H1 (cell line): ENCODE data around the gene ATP1A3. TPM values are rescaled to one million over a fixed set of nuclear protein-coding genes. Genes with fewer than 3 reads are reported as not detected.

Experiments
- CTCF ChIA-PET: fragments of 300-600 bp; sonication (Branson Sonifier 250); formaldehyde crosslinking; loops from one replicate; lab custom pipeline; 2021; ENCODE audit not compliant: partially characterized antibody; lab: Charles Lee
- POLR2A ChIA-PET: fragments of 300-600 bp; sonication (Branson Sonifier 250); formaldehyde crosslinking; loops from one replicate; lab custom pipeline; 2021; ENCODE audit warnings: inconsistent platforms; ENCODE audit not compliant: partially characterized antibody; lab: Charles Lee
- DNase-seq, 2 experiments: peaks; one replicate each; pipeline versions ENCODE4 v3.0.0 to v3.0.0-alpha.2; 2010 to 2022; ENCODE audit warnings: low spot score in 2 of 2, low read depth in 1 of 2, mixed read lengths in 1 of 2
- FAIRE-seq: peaks from 2 replicates; lab custom pipeline; 2011; peaks lifted over from hg19 to GRCh38; lab: Jason Lieb, UNC
- H2AFZ ChIP-seq: 2 replicates; pipeline ENCODE4 v1.8.1; 2012; ENCODE audit warnings: low read length, inconsistent platforms
- H2AK5ac ChIP-seq: 2 replicates; pipeline ENCODE4 v1.6.1; 2013; ENCODE audit warnings: low read depth, low read length
- H2BK120ac ChIP-seq: replicated peaks from 2 replicates; pipeline ENCODE3; 2013; ENCODE audit warnings: low read depth, low read length, inconsistent platforms
- H2BK12ac ChIP-seq: 2 replicates; pipeline ENCODE4 v1.6.1; 2013; ENCODE audit warnings: low read depth, low read length
- H2BK15ac ChIP-seq: 2 replicates; pipeline ENCODE4 v1.6.1; 2013; ENCODE audit warnings: low read length
- H2BK20ac ChIP-seq: 2 replicates; pipeline ENCODE4 v1.6.1; 2013; ENCODE audit warnings: low read length
- H2BK5ac ChIP-seq: 2 replicates; pipeline ENCODE4 v1.6.1; 2013; ENCODE audit warnings: low read depth, low read length
- H3K14ac ChIP-seq: 2 replicates; pipeline ENCODE4 v1.6.1; 2013; ENCODE audit warnings: inconsistent platforms; ENCODE audit not compliant: insufficient read length
- H3K18ac ChIP-seq: 2 replicates; pipeline ENCODE4 v1.6.1; 2013; ENCODE audit warnings: low read length; ENCODE audit errors: extremely low read depth
- H3K23ac ChIP-seq: 2 replicates; pipeline ENCODE4 v1.6.1; 2013; ENCODE audit warnings: inconsistent platforms; ENCODE audit not compliant: insufficient read length
- H3K23me2 ChIP-seq: 2 replicates; pipeline ENCODE4 v1.6.1; 2013; ENCODE audit warnings: low read depth, low read length
- H3K27ac ChIP-seq: 2 replicates; pipeline ENCODE4 v1.6.1; 2011; ENCODE audit warnings: low read depth, low read length, inconsistent platforms
- H3K27me3 ChIP-seq, 4 experiments: replicated peaks in 1 of 4; 1 replicate in 1 of 4; 2 replicates in 3 of 4; pipeline versions ENCODE4 v1.6.1 to v1.8.1; 2011 to 2013; ENCODE audit warnings: low read length in 3 of 4, mild to moderate bottlenecking in 3 of 4, inconsistent platforms in 2 of 4, mixed read lengths in 2 of 4, moderate library complexity in 1 of 4; ENCODE audit not compliant: control insufficient read depth in 3 of 4, insufficient read depth in 3 of 4; ENCODE audit errors: extremely low read depth in 1 of 4
- H3K36me3 ChIP-seq, 4 experiments: 2 replicates each; pipeline versions ENCODE4 v1.6.1 to v1.8.1; 2011 to 2013; ENCODE audit warnings: mild to moderate bottlenecking in 4 of 4, low read length in 3 of 4, moderate library complexity in 2 of 4, control low read depth in 1 of 4, inconsistent platforms in 1 of 4; ENCODE audit not compliant: insufficient read depth in 4 of 4, control insufficient read depth in 2 of 4
- H3K4ac ChIP-seq: replicated peaks from 2 replicates; pipeline ENCODE3; 2013; ENCODE audit warnings: low read length, low read depth, mixed read lengths, inconsistent platforms; ENCODE audit not compliant: insufficient read length
- H3K4me1 ChIP-seq, 4 experiments: replicated peaks in 1 of 4; 1 replicate in 1 of 4; 2 replicates in 3 of 4; pipeline versions ENCODE4 v1.6.1 to v1.8.1; 2011 to 2013; ENCODE audit warnings: low read length in 3 of 4, inconsistent platforms in 2 of 4, mixed read lengths in 1 of 4; ENCODE audit not compliant: insufficient read depth in 4 of 4, control insufficient read depth in 3 of 4
- H3K4me2 ChIP-seq, 2 experiments: 2 replicates each; pipeline versions ENCODE4 v1.6.1 to v1.8.1; 2011 to 2013; ENCODE audit warnings: low read depth in 2 of 2, low read length in 2 of 2, control low read depth in 1 of 2, inconsistent platforms in 1 of 2, mild to moderate bottlenecking in 1 of 2; ENCODE audit not compliant: insufficient read depth in 1 of 2
- H3K4me3 ChIP-seq, 4 experiments: fragments of 200-600, 300-600 bp in 1 of 4; sonication (generic), shearing (Covaris generic), sonication (Bioruptor Twin) in 1 of 4; 2 replicates each; pipeline versions ENCODE4 v1.5.1 to v1.8.1; 2011 to 2016; ENCODE audit warnings: low read length in 4 of 4, low read depth in 3 of 4, control low read depth in 2 of 4, inconsistent platforms in 2 of 4, mild to moderate bottlenecking in 2 of 4, mixed read lengths in 1 of 4, moderate library complexity in 1 of 4; ENCODE audit not compliant: insufficient read depth in 2 of 4; ENCODE audit errors: extremely low read depth in 1 of 4
- H3K56ac ChIP-seq: replicated peaks from 2 replicates; pipeline ENCODE3; 2013; ENCODE audit warnings: low read depth, mild to moderate bottlenecking, mixed read lengths, low read length, inconsistent platforms; ENCODE audit not compliant: insufficient read length
- H3K79me1 ChIP-seq: 2 replicates; pipeline ENCODE4 v1.6.1; 2013; ENCODE audit warnings: low read depth, low read length, control low read depth
- H3K79me2 ChIP-seq, 2 experiments: 2 replicates each; pipeline versions ENCODE4 v1.6.1 to v1.8.1; 2012 to 2013; ENCODE audit warnings: low read length in 2 of 2, mild to moderate bottlenecking in 2 of 2, inconsistent platforms in 1 of 2; ENCODE audit not compliant: insufficient read depth in 2 of 2, control insufficient read depth in 1 of 2
- H3K9ac ChIP-seq, 4 experiments: replicated peaks in 1 of 4; 1 replicate in 1 of 4; 2 replicates in 3 of 4; pipeline versions ENCODE4 v1.6.1 to v1.8.1; 2011 to 2013; ENCODE audit warnings: low read depth in 3 of 4, low read length in 3 of 4, control low read depth in 2 of 4, mild to moderate bottlenecking in 2 of 4, moderate library complexity in 2 of 4, inconsistent platforms in 1 of 4; ENCODE audit errors: extremely low read depth in 1 of 4
- H3K9me3 ChIP-seq, 2 experiments: 2 replicates each; pipeline versions ENCODE4 v1.6.1 to v1.8.1; 2012 to 2013; ENCODE audit warnings: mild to moderate bottlenecking in 2 of 2, moderate library complexity in 2 of 2, control low read depth in 1 of 2, inconsistent platforms in 1 of 2, low read depth in 1 of 2, low read length in 1 of 2, mixed read lengths in 1 of 2; ENCODE audit not compliant: insufficient read depth in 2 of 2
- H4K20me1 ChIP-seq, 2 experiments: replicated peaks in 1 of 2; 2 replicates each; pipeline versions ENCODE3 to v1.8.1; 2011 to 2013; ENCODE audit warnings: inconsistent platforms in 2 of 2, low read length in 2 of 2, mild to moderate bottlenecking in 1 of 2; ENCODE audit not compliant: insufficient read depth in 2 of 2, control insufficient read depth in 1 of 2
- H4K5ac ChIP-seq: 2 replicates; pipeline ENCODE4 v1.6.1; 2013; ENCODE audit warnings: low read length, low read depth, mixed read lengths, inconsistent platforms; ENCODE audit not compliant: insufficient read length
- H4K8ac ChIP-seq: 2 replicates; pipeline ENCODE4 v1.8.0; 2013; ENCODE audit warnings: mild to moderate bottlenecking, moderate library complexity, low read length, inconsistent platforms; ENCODE audit not compliant: insufficient read depth; ENCODE audit errors: extremely low read depth
- H4K91ac ChIP-seq: replicated peaks from 2 replicates; pipeline ENCODE3; 2013; ENCODE audit warnings: low read length, mixed read lengths, inconsistent platforms; ENCODE audit not compliant: insufficient read length
- CBX5 ChIP-seq: fragments of 300-800, 300-1000 bp; sonication (generic); IDR thresholded peaks from 2 replicates; pipeline ENCODE4 v1.7.1; 2016; ENCODE audit warnings: antibody characterized with exemption, low read length, low read depth
- CBX8 ChIP-seq: fragments of 300-800, 300-1000 bp; sonication (generic); IDR thresholded peaks from 2 replicates; pipeline ENCODE4 v1.7.1; 2016; ENCODE audit warnings: low read depth, low read length, borderline replicate concordance
- GTF2F1 ChIP-seq: IDR thresholded peaks from 2 replicates; pipeline ENCODE4 v1.6.1; 2012; ENCODE audit warnings: low read depth, low read length, improper control_type of control experiment, borderline replicate concordance
- MAX ChIP-seq: IDR thresholded peaks from 2 replicates; pipeline ENCODE4 v1.6.1; 2012; ENCODE audit warnings: inconsistent platforms
- RAD21 ChIP-seq, 2 experiments: IDR thresholded peaks in 1 of 2; conservative IDR thresholded peaks in 1 of 2; 2 replicates each; pipeline ENCODE4 v1.6.1; 2011; ENCODE audit warnings: low read depth in 2 of 2, low read length in 2 of 2, improper control_type of control experiment in 1 of 2, inconsistent platforms in 1 of 2, mild to moderate bottlenecking in 1 of 2, moderate library complexity in 1 of 2
- SIN3A ChIP-seq, 2 experiments: IDR thresholded peaks in 1 of 2; conservative IDR thresholded peaks in 1 of 2; 2 replicates each; pipeline ENCODE4 v1.6.1; 2011 to 2012; ENCODE audit warnings: low read length in 2 of 2, improper control_type of control experiment in 1 of 2, low read depth in 1 of 2, mild to moderate bottlenecking in 1 of 2
- TAF1 ChIP-seq: IDR thresholded peaks from 2 replicates; pipeline ENCODE4 v1.6.1; 2011; ENCODE audit warnings: mild to moderate bottlenecking, low read depth, low read length
- ZNF274 ChIP-seq: IDR thresholded peaks from 2 replicates; pipeline ENCODE4 v1.7.0; 2012; ENCODE audit warnings: low read length, borderline replicate concordance; ENCODE audit errors: extremely low read depth
- WGBS, 2 experiments: shearing (Covaris generic) in 1 of 2; methylation state at CpG; one replicate each; pipeline versions ENCODE4 v1.1.6 to v1.1.7; 2013 to 2015; ENCODE audit warnings: low lambda C conversion rate in 2 of 2, mixed read lengths in 2 of 2, inconsistent platforms in 1 of 2, low coverage in 1 of 2, missing lambda C conversion rate in 1 of 2; ENCODE audit not compliant: insufficient replicate concordance in 2 of 2, insufficient coverage in 1 of 2, insufficient read length in 1 of 2; ENCODE audit errors: extremely low coverage in 1 of 2, missing lambda C conversion rate in 1 of 2; 5-methylcytosine and 5-hydroxymethylcytosine counted together
- polyA plus RNA-seq, 7 experiments: library from polyadenylated mRNA; depleted of rRNA in 3 of 7; stranded (reverse) in 5 of 7; unstranded in 2 of 7; fragments of >200 nt in 5 of 7; fragments of 200-250 nt in 2 of 7; gene quantifications; 1 replicate in 5 of 7; 2 replicates in 1 of 7; 4 replicates in 1 of 7; pipeline versions ENCODE4 v1.2.1 to v1.2.3, GENCODE V29; 2011 to 2013; ENCODE audit warnings: missing spikeins in 2 of 7, mixed read lengths in 2 of 7
- total RNA-seq: library from RNA; stranded (reverse); fragmentation: NEBNext Ultra II Directional; extraction: Animal tissue kit (Norgen Biotek cat#: 25700); gene quantifications from 2 replicates; pipeline ENCODE4 v1.2.1, GENCODE V29; 2021

Gene ATP1A3
- total and polyA plus RNA-seq, 2 of the 8 experiments (the other 6 are each of a cell fraction or from before 2014, with no cell fraction given) = 11.1 to 41.2 TPM

GRCh38 chr19:42018503-42019193 lies 24.6 kb upstream of the ATP1A3 start:
- no peak overlapping the region for H2AK5ac ChIP-seq
- H3K4me2 ChIP-seq = no peak overlapping the region
- WGBS, 2 experiments = 87% methylated on average over 8 of the region's 11 CpGs; no CpG with 5 or more reads in 1 of the 2 experiments
- H4K8ac ChIP-seq = no peak overlapping the region
- H2BK15ac ChIP-seq = no peak overlapping the region
- no peaks in the 10 kb centered on the region for H3K79me2 ChIP-seq
- no peak overlapping the region for H3K18ac ChIP-seq
- H2BK12ac ChIP-seq = no peak overlapping the region
- no peak overlapping the region for H3K14ac ChIP-seq
- DNase-seq = no peak
- no peaks in the 10 kb centered on the region for H3K79me1 ChIP-seq
- peaks cover 0 to 3% of the 10 kb centered on the region in 2 experiments for H4K20me1 ChIP-seq
- H3K9ac ChIP-seq = no peak overlapping the region
- no peak overlapping the region for H2BK20ac ChIP-seq
- no peak overlapping the region for H4K91ac ChIP-seq
- no peak overlapping the region for H2AFZ ChIP-seq
- TF ChIP-seq CBX8 (no peak), RAD21 (IDR thresholded peaks at IDR 0.05 in 1 of 2, conservative IDR thresholded peaks at IDR 0.05 in 1 of 2; ENCODE audit: low read depth in 2 of 2, low read length in 2 of 2) (no peak), CBX5 (no peak), TAF1 (no peak), GTF2F1 (no peak), MAX (no peak), ZNF274 (no peak), SIN3A (conservative IDR thresholded peaks at IDR 0.05 in 1 of 2, IDR thresholded peaks at IDR 0.05 in 1 of 2; ENCODE audit: low read depth in 1 of 2, low read length in 2 of 2) (no peak)
- no peaks in the 10 kb centered on the region for H3K9me3 ChIP-seq
- no peak overlapping the region for H3K4me3 ChIP-seq
- no peaks in the 10 kb centered on the region for H3K27me3 ChIP-seq
- CTCF ChIA-PET = interaction anchor here (0.5 to 7.6 kb wide), 5 partner anchors 10 to 372 kb away, joined by 3 to 58 read pairs (median 4); no protein-coding TSS in a partner anchor
- no peaks in the 10 kb centered on the region for H3K23me2 ChIP-seq
- no peak overlapping the region for H3K23ac ChIP-seq
- H2BK5ac ChIP-seq = no peak overlapping the region
- POLR2A ChIA-PET = no interaction called here
- no peak overlapping the region for H3K56ac ChIP-seq
- no peak overlapping the region for H2BK120ac ChIP-seq
- no peak overlapping the region for H3K4ac ChIP-seq
- no peak overlapping the region for H4K5ac ChIP-seq
- no peak overlapping the region for H3K27ac ChIP-seq
- H3K36me3 ChIP-seq = peaks cover 2 to 14% (median 6%) of the 10 kb centered on the region in 4 experiments; a peak in 4 of 8 replicates
- FAIRE-seq = no peak
- no peaks in the 10 kb centered on the region for H3K4me1 ChIP-seq
